ENCODE measurements around the gene ZBTB49.

ZBTB49 gene

GRCh38 chr4:4299006-4299405 lies 9.0 kb downstream of the ZBTB49 start:
- H3K4me3 ChIP-seq (ENCODE audit: low read depth, low read length) = no peak overlapping the region
- DNase-seq (ENCODE audit: low read depth) = no peak
- no peak for TF ChIP-seq CTCF (IDR thresholded peaks at IDR 0.05; ENCODE audit: low read depth, low read length, missing control alignments)

- H3K4me3 ChIP-seq (ENCODE audit: low read depth, low read length) = no peak overlapping the region
- TF ChIP-seq CTCF (IDR thresholded peaks at IDR 0.05; ENCODE audit: low read depth, low read length, missing control alignments) = no peak
- DNase-seq (ENCODE audit: low read depth) = no peak
These were observed 11.9 kb downstream of the ZBTB49 start for GRCh38 chr4:4302001-4302400.

GRCh38 chr4:4302416-4302815 lies 12.4 kb downstream of the ZBTB49 start:
- no peak for DNase-seq (ENCODE audit: low read depth)
- no peak for TF ChIP-seq CTCF (IDR thresholded peaks at IDR 0.05; ENCODE audit: low read depth, low read length, missing control alignments)
- H3K4me3 ChIP-seq (ENCODE audit: low read depth, low read length) = no peak overlapping the region

GRCh38 chr4:4306920-4307319 lies 16.9 kb downstream of the ZBTB49 start:
- no peak for DNase-seq (ENCODE audit: low read depth)
- TF ChIP-seq CTCF (IDR thresholded peaks at IDR 0.05; ENCODE audit: low read depth, low read length, missing control alignments) = no peak
- H3K4me3 ChIP-seq (ENCODE audit: low read depth, low read length) = no peak overlapping the region

GRCh38 chr4:4308800-4309441 lies 18.9 kb downstream of the ZBTB49 start:
- TF ChIP-seq CTCF (IDR thresholded peaks at IDR 0.05; ENCODE audit: low read depth, low read length, missing control alignments) = no peak
- DNase-seq (ENCODE audit: low read depth) = no peak
- H3K4me3 ChIP-seq (ENCODE audit: low read depth, low read length) = no peak overlapping the region

- no peak for TF ChIP-seq CTCF (IDR thresholded peaks at IDR 0.05; ENCODE audit: low read depth, low read length, missing control alignments)
- H3K4me3 ChIP-seq (ENCODE audit: low read depth, low read length) = no peak overlapping the region
These were observed 21.1 kb downstream of the ZBTB49 start for GRCh38 chr4:4311193-4311592.

GRCh38 chr4:4315461-4316149 lies 25.6 kb downstream of the ZBTB49 start:
- DNase-seq (ENCODE audit: low read depth) = no peak
- no peak overlapping the region for H3K4me3 ChIP-seq (ENCODE audit: low read depth, low read length)
- no peak for TF ChIP-seq CTCF (IDR thresholded peaks at IDR 0.05; ENCODE audit: low read depth, low read length, missing control alignments)

More at GRCh38 chr4:4311193-4311592, 21.1 kb downstream of the ZBTB49 start:
- DNase-seq (ENCODE audit: low read depth) = peak; percentile 26
